OCI-LY3 (cell line): ENCODE measurements around the gene NIPSNAP2.

Experiments
- CTCF ChIP-seq: fragments of 200-600, 300-600 bp; sonication (generic); IDR thresholded peaks from 2 replicates; pipeline ENCODE4 v1.5.1; 2014; ENCODE audit warnings: antibody characterized with exemption, low read length, low read depth
- EZH2phosphoT487 ChIP-seq: fragments of 200-600 bp; shearing (Covaris generic); IDR thresholded peaks from 2 replicates; pipeline ENCODE4 v1.6.1; 2018; ENCODE audit warnings: antibody characterized with exemption, mixed run types, low read depth

DNA sequence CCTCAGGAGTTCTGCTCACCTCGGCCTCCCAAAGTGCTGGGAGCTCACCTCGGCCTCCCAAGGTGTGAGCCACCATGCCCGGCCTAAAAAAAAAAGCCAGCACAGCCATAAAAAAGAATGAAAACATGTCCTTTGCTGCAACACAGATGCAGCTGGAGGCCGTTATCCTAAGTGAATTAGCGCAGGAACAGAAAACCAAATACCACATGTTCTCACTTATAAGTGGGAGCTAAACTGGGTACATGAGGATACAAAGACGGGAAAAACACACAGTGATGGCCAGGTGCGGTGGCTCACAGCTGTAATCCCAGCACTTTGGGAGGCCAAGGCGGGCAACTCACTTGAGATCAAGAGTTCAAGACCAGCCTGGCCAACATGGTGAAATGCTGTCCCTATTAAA is 66.0 kb downstream of the NIPSNAP2 start:
- TF ChIP-seq CTCF, result no peak
- TF ChIP-seq EZH2phosphoT487, result no peak
